Neural progenitor cell (in vitro differentiated cells): ENCODE measurements around the gene TAF1C. TPM values are rescaled to one million over a fixed set of nuclear protein-coding genes. Genes with fewer than 3 reads are reported as not detected.
"Not testable (repeated sequence)": the region's sequence is repeated elsewhere in the genome, so short reads cannot be mapped to it uniquely, and the experiment has no call there.

Experiments
- DNase-seq: peaks from one replicate; pipeline ENCODE4 v3.0.0-alpha.2; 2016; ENCODE audit warnings: low spot score
- H2AFZ ChIP-seq: fragments of 200-600 bp; sonication (generic); replicated peaks from 2 replicates; pipeline ENCODE4 v1.6.1; 2016; ENCODE audit warnings: antibody characterized with exemption
- H3F3A ChIP-seq: fragments of 200-600 bp; sonication (generic); 2 replicates; pipeline ENCODE4 v1.6.1; 2016; ENCODE audit warnings: antibody characterized with exemption, low read depth
- H3K27ac ChIP-seq: fragments of 200-600 bp; sonication (generic); 2 replicates; pipeline ENCODE4 v1.5.1; 2016; ENCODE audit warnings: mild to moderate bottlenecking
- H3K27me3 ChIP-seq: fragments of 200-600 bp; sonication (generic); 2 replicates; pipeline ENCODE4 v1.6.1; 2016; ENCODE audit warnings: mild to moderate bottlenecking, moderate library complexity
- H3K36me3 ChIP-seq: fragments of 200-600 bp; sonication (generic); 2 replicates; pipeline ENCODE4 v1.5.1; 2016
- H3K4me1 ChIP-seq: fragments of 200-600 bp; sonication (generic); 2 replicates; pipeline ENCODE4 v1.6.1; 2016; ENCODE audit warnings: mixed run types
- H3K4me2 ChIP-seq: fragments of 200-600 bp; sonication (generic); 2 replicates; pipeline ENCODE4 v1.6.1; 2016
- H3K4me3 ChIP-seq: fragments of 200-600 bp; sonication (generic); 2 replicates; pipeline ENCODE4 v1.5.1; 2016
- H3K79me2 ChIP-seq: fragments of 200-600 bp; sonication (generic); 2 replicates; pipeline ENCODE4 v1.6.1; 2016; ENCODE audit warnings: low read depth
- H3K9ac ChIP-seq: fragments of 200-600 bp; sonication (generic); 2 replicates; pipeline ENCODE4 v1.6.1; 2016
- H3K9me3 ChIP-seq: fragments of 200-600 bp; sonication (generic); 2 replicates; pipeline ENCODE4 v1.5.1; 2016; ENCODE audit warnings: low read depth
- H4K20me1 ChIP-seq: fragments of 200-600 bp; sonication (generic); 2 replicates; pipeline ENCODE4 v1.6.1; 2016; ENCODE audit warnings: low read depth
- H3K27ac Mint-ChIP-seq: 3 replicates; pipeline ENCODE4 v1.8.0; 2021; ENCODE audit warnings: mixed read lengths
- H3K27me3 Mint-ChIP-seq: 2 replicates; pipeline ENCODE4 v1.8.0; 2022; ENCODE audit warnings: low read depth, mild to moderate bottlenecking, inconsistent platforms, moderate library complexity, mixed read lengths; ENCODE audit not compliant: insufficient read depth
- H3K36me3 Mint-ChIP-seq: 3 replicates; pipeline ENCODE4 v1.8.0; 2021; ENCODE audit warnings: mixed read lengths
- H3K4me1 Mint-ChIP-seq: 3 replicates; pipeline ENCODE4 v1.8.0; 2021; ENCODE audit warnings: mixed read lengths
- H3K4me3 Mint-ChIP-seq: 3 replicates; pipeline ENCODE4 v1.8.0; 2021; ENCODE audit warnings: mild to moderate bottlenecking, moderate library complexity, mixed read lengths
- H3K9me3 Mint-ChIP-seq: 3 replicates; pipeline ENCODE4 v1.8.0; 2020; ENCODE audit warnings: mixed read lengths
- CTCF ChIP-seq: fragments of 200-600 bp; sonication (generic); IDR thresholded peaks from 2 replicates; pipeline ENCODE4 v1.5.1; 2017; ENCODE audit warnings: antibody characterized with exemption, mild to moderate bottlenecking
- EZH2 ChIP-seq: fragments of 200-600 bp; sonication (generic); IDR thresholded peaks from 2 replicates; pipeline ENCODE4 v1.6.1; 2017; ENCODE audit warnings: antibody characterized with exemption, mild to moderate bottlenecking, moderate library complexity
- EZH2phosphoT487 ChIP-seq: fragments of 200-600 bp; sonication (generic); IDR thresholded peaks from 2 replicates; pipeline ENCODE4 v1.6.1; 2017; ENCODE audit warnings: antibody characterized with exemption
- total RNA-seq: library from RNA; depleted of rRNA; stranded (reverse); fragments of >200 nt; gene quantifications from 2 replicates; pipeline ENCODE4 v1.2.3, GENCODE V29; 2015; ENCODE audit warnings: low replicate concordance

TAF1C gene
- total RNA-seq, 1 donor from 2014 or later = 23.3 TPM

DNA sequence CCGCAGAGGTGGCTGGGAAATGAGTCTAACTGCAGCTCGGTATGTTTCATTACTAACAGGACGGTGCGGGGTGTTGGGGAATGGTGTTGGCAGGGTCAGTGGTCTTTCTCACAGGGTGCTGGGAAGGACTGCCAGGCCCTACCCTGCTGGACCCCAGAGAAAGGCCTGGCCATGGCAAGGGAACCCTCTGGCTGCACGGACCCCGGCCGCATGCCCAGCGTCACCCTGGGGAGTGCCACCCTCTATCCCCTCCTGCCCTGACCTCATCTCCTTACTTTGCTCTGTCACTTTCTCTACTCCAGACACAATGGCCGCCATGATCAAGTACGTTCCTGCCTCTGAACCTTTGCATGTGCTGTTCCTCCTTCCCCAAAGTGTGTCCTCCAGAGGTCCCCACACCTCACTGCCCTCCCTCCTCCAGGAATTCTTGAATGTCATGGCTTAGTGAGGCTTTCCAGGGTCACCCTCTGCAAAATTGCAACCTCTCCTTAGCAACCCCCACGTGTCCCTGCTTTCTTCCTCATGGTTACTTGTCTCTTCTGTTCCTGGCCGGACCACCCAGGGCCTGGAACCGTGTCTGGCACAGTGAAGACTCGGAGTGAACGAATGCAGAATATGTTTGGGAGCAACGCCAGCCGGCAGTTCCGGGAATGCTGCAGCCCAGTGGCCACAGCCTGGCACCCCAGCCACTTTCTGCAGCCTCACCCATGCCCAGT lies 19.3 kb upstream of the TAF1C start:
- H3K36me3 ChIP-seq = no peaks in the 10 kb centered on the region
- H3K27me3 ChIP-seq = no peaks in the 10 kb centered on the region
- H3K4me2 ChIP-seq = no peak overlapping the region
- Mint-ChIP-seq H3K27me3 (peaks cover 10% of the 10 kb centered on the region), H3K9me3 (no peaks in the 10 kb centered on the region), H3K4me1 (peaks cover 7% of the 10 kb centered on the region), H3K36me3 (no peaks in the 10 kb centered on the region), H3K27ac (peak overlapping the region; percentile 21), H3K4me3 (no peak overlapping the region)
- H3K4me1 ChIP-seq = peaks cover 8% of the 10 kb centered on the region
- H3K9ac ChIP-seq = no peak overlapping the region
- no peak overlapping the region for H3K4me3 ChIP-seq
- H2AFZ ChIP-seq = no peak overlapping the region
- H3K79me2 ChIP-seq = no peaks in the 10 kb centered on the region
- H3K27ac ChIP-seq = no peak overlapping the region
- H3F3A ChIP-seq = no peaks in the 10 kb centered on the region
- H4K20me1 ChIP-seq = no peaks in the 10 kb centered on the region
- H3K9me3 ChIP-seq = no peaks in the 10 kb centered on the region
- DNase-seq = no peak
- TF ChIP-seq EZH2phosphoT487 (no peak), CTCF (no peak), EZH2 (no peak)

DNA sequence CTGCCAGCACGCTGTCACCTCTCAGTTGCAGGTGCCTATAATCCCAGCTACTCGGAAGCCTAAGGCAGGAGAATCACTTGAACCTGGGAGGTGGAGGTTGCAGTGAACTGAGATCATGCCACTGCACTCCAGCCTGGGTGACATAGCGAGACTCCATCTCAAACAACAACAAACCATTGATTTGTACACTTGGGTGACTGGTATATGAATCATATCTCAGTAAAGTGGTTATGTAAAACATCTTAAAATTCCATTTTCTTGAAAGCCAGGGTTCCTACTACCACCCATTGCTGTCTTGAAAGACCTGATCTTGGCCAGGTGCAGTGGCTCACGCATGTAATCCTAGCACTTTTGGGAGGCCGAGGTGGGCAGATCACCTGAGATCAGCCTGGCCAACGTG lies 18.3 kb upstream of the TAF1C start:
- DNase-seq, H4K20me1 ChIP-seq, H3K4me2 ChIP-seq, H3K4me1 ChIP-seq, H3K36me3 Mint-ChIP-seq, H3K36me3 ChIP-seq, H3K27ac Mint-ChIP-seq, H3K9me3 ChIP-seq, H3K79me2 ChIP-seq, H3K4me1 Mint-ChIP-seq, H3K27me3 ChIP-seq, H3K27ac ChIP-seq, H3K9me3 Mint-ChIP-seq, H3K27me3 Mint-ChIP-seq, H3K4me3 Mint-ChIP-seq, H3K9ac ChIP-seq, H2AFZ ChIP-seq, H3K4me3 ChIP-seq, H3F3A ChIP-seq: not testable (repeated sequence)

DNA sequence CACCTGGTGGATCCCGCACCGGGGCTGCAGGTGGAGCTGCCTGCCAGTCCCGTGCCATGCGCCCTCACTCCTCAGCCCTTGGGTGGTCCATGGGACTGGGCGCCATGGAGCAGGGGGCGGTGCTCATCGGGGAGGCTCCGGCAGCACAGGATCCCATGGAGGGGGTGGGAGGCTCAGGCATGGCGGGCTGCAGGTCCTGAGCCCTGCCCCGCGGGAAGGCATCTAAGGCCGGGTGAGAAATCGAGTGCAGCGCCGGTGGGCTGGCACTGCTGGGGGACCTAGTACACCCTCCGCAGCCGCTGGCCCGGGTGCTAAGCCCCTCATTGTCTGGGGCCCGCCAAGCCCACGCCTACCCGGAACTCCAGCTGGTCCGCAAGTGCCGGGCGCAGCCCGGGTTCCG lies 17.7 kb upstream of the TAF1C start:
- not testable (repeated sequence) for H4K20me1 ChIP-seq, H3F3A ChIP-seq, H3K27ac ChIP-seq, H3K4me3 ChIP-seq, H3K36me3 Mint-ChIP-seq, H2AFZ ChIP-seq, H3K27me3 ChIP-seq, DNase-seq, H3K27ac Mint-ChIP-seq, H3K4me3 Mint-ChIP-seq, H3K4me1 ChIP-seq, H3K9ac ChIP-seq, H3K9me3 Mint-ChIP-seq, H3K4me1 Mint-ChIP-seq, H3K4me2 ChIP-seq, H3K27me3 Mint-ChIP-seq, H3K79me2 ChIP-seq, H3K9me3 ChIP-seq, H3K36me3 ChIP-seq

DNA sequence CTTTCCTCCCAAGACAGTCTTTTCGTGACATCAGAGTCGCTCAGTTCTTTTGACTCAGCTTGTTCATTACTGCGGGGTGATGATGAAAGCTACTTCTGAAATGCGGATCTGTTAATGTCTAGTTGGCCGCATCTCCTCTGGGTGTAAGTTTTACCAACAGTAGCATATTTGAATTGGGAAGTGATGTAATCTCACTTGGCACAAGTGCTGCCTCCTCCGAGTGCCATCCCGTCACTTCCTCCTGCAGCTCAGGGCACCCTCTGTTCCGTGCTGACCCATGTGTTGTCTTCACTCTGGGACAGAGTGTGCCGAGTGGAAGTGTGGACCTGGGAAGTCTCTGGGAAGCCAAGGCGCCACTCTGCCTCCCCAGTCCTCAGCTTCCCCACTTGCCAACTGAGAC lies 13.0 kb upstream of the TAF1C start:
- no peak overlapping the region for H3K4me3 Mint-ChIP-seq
- no peaks in the 10 kb centered on the region for H3K27me3 ChIP-seq
- no peak overlapping the region for H3K4me3 ChIP-seq
- no peaks in the 10 kb centered on the region for H3K36me3 ChIP-seq
- H3K4me1 Mint-ChIP-seq = peaks cover 14% of the 10 kb centered on the region
- no peak overlapping the region for H3K27ac Mint-ChIP-seq
- no peak overlapping the region for H3K9ac ChIP-seq
- no peak overlapping the region for H3K4me2 ChIP-seq
- H2AFZ ChIP-seq = no peak overlapping the region
- H3K36me3 Mint-ChIP-seq = no peaks in the 10 kb centered on the region
- H3K4me1 ChIP-seq = peaks cover 8% of the 10 kb centered on the region
- TF ChIP-seq CTCF (no peak), EZH2phosphoT487 (no peak), EZH2 (no peak)
- H3K27ac ChIP-seq = no peak overlapping the region
- DNase-seq = no peak
- no peaks in the 10 kb centered on the region for H3K9me3 ChIP-seq
- no peaks in the 10 kb centered on the region for H4K20me1 ChIP-seq
- H3K27me3 Mint-ChIP-seq = peaks cover 9% of the 10 kb centered on the region
- no peaks in the 10 kb centered on the region for H3K9me3 Mint-ChIP-seq
- no peaks in the 10 kb centered on the region for H3F3A ChIP-seq
- no peaks in the 10 kb centered on the region for H3K79me2 ChIP-seq
